GM19035 (cell line): Measurements from ENCODE around the gene ITPR2.
"Not testable (repeated sequence)": the region's sequence is repeated elsewhere in the genome, so short reads cannot be mapped to it uniquely, and the experiment has no call there.

Experiments used
- ATAC-seq: cut with Tn5 transposase; IDR thresholded peaks from one replicate; pipeline ENCODE4 v1.9.1; 2021; ENCODE audit not compliant: unreplicated experiment

ITPR2 gene

DNA sequence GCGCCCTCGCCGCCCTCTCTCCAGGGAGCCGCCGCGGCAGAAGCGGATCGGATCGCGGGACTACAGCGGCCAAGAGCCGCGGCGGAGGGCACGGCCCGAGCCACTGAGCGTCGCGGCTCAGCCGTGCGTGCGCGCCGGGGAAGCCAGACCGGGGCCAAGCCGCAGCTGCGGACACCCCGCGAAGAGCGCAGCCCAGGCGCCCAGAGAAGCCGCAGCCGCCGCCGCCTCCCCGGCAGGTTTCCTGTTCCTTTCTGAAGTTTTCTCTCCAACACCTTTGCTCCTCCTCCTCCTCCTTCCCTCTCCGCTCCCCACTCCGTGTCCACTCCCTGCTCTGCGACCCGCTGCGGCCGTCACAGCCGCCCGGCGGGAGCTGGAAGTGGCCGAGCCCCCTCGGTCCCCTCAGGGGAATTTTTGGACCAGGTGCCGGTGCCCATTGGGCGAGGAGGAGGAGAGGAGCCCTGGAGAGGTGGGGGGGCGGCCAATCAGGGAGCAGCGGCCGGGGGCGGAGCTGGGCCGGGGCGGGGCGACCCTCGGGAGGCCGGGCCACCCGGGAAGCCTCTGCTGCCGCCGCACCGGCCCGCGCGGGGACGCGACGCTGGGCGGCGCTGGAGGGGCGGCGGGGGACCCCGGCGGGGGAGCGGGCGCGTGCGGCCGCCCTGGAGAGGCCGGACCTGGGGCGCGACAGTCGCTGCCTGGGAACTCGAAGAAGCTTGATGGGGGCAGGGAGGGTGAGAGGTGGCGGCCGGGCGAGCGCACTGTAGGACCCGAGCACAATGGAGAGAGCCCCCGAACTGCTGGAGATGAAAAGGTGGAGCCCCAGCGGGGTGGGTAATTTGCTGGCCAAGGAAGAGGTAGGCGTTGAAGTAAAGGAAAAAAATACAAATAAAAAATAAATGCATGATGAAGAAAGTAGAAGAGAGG lies at the start of gene ITPR2:
Gene ITPR2, minus strand, starts transcription at position 373 of the 921 bp plus-strand sequence. CDS start 413 bp downstream, outside the sequence.
- peak; percentile 74 for ATAC-seq

DNA sequence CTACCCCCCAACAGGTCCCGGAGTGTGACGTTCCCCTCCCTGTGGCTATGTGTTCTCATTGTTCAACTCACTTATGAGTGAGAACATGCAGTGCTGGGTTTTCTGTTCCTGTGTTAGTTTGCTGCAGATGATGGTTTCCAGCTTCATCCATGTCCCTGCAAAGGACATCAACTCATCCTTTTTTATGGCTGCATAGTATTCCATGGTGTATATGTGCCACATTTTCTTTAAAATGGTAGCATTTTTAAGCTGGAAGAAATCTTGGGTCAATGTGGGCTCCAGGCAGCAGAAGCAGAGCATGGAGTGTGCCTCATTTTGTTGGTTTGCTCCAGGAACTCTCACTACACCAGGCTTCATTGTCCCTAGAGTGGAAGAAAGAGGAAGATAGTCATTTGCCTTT lies 47.6 kb upstream of the ITPR2 start:
- ATAC-seq = no peak

DNA sequence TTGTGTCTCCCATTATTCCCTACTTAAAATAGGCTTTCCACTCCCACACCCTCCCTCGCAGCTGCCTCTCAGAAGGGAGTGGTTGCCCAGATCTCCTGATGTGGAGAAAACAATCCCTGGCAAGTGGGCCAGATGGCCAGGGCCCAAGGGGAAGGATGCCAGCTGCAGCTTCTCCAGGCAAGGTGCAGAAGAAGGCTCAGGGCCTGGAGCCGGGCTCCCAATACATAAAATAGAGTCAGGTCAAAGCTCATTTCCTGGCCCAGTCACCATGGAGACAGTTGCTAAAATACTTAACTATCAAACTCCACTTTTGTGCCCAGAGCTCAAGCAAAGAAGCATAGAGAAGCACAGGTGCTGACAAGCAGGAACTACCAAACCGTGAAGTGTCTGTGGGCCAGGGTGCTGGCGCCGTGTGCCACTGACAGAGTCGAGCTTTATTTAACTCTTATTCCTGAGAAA lies 45.7 kb upstream of the ITPR2 start:
- ATAC-seq = no peak

DNA sequence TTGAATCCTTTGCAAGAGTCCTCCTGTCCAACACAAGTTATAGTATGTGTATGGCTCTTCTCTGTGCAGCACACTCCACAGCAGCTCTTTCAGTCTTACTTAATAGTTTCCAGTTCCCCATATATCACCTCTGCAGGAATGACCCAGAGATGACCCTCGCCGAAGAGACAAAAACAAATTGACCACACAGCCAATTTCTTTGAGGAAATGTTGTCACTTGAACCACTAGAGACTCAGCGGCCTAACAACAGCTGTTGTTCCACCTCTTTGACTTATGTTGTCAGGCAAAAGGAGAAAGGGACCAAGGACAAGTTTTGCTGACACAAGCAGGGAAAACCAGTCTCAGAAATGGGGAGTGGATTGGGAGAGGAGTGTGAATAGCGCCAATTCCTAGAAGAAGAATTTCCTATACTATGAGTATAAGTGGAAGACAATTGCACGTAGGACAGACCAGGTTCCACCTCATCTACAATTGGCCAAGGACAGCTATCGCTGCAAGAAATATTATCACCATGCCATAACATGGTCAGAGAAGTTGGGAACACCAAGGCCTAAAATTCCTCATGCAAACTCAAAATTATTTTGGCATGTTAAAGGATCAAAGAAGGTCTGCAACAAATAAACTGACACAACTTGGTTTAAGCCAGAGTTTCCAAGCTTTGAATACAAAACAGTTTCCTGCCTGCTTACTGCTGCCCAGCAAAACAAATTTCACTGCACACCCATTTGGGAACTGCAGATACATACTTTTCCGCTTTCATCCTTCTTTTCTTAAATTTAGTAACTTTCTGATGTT lies 41.7 kb upstream of the ITPR2 start:
- ATAC-seq = peak; percentile 67

DNA sequence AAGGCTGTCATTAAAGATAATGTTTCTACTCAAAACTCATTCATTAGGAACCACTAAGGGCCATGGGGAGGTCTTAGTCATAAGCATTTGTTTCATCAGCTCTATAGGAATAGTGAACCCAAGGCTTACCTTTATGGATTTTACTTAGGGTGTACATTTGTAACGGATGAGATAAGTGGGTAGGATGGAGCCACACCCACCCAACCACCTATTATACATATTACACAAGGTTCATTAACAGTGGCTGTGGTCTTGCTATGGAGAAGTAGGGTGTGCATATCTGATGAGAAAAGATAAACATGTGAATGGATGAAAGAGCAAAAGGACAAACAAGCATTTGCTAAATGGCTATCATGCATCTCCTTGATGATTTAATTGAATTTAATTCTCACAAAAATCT lies 39.6 kb upstream of the ITPR2 start:
- no peak for ATAC-seq

DNA sequence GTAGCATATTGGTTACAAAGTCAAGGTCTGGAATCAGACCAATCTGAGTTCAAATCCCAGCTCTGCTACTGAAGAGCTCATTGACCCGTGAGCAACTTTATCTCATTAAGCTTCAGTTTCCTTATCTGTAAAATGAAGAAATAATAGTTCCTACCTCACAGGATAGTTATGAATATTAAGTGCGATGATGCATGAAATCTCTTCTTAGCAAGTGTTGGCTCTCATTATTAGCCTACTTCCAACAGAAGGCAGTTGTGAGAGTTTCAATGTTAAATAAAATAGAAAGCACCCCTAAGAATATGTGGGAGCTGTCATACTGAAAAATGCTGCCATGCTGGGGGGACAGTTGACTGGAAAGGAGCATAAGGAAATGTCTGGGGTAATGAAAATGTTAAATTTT lies 39.0 kb upstream of the ITPR2 start:
- ATAC-seq = no peak

DNA sequence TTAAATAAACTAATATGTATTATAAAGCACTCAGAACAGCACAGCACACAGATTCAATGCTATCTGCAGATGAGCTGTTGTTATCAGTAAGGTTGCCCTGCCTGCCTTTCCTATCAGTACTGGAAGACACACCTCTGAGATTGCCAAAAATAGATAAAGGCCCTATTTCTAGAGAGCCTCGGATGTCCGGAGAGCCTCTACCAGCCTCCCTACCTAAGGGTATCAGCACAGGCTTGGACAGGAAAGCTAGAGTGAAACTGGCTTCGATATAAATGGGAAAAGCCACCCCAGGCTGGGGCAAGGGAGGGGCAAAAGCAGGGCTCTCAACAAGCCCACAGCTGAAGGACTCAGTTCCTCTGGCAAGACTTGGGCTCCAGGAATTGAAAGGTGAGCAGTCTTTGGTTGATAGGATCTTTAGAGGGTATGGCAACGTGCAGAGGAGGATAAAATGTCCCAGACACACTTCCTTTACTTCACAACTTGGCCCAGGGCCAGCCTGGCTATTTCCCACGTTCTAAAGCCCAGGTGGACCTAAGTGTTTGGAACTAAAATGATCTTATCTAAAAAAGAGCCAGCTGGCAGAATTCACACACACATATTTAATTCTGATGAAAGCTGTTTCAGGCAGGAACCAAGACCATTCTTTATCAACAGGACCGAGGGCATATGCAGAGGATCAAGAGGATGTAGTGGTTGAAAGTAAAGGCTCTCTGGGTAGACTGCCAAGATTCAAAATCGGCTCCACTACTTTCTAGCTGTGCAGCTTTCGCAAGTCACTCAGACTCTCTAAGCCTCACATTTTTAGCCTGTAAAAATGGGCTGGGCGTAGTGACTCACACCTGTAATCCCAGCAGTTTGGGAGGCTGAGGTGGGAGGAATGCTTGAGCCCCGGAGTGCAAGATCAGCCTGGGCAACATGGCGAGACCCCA lies 37.8 kb upstream of the ITPR2 start:
- no peak for ATAC-seq

DNA sequence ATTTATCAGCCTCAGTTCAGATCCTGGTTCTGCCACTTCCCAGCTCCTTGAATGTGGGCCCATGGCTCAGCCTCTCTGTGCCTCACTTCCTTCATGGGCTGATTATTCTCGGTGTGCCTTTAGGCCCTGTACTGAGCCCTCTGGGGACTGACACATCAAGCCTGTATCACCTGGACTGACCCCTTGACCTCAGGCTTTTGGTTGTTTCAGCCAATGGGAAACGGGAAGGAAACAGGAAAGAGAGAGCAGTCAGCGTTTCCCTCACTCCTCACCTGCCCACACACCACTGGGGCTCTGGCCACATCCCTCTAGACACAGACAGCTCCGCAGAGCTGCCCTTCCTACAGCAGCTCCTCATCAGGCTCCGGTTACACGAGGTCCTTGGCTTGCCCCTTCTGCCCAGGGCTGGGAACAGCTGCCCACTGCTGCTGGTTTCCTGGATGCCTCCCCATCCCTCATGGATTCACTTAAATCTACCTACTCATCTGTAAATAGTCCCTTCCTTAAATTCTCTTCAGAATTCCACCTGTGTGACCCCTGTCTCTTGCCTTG lies 37.0 kb upstream of the ITPR2 start:
- ATAC-seq = no peak

DNA sequence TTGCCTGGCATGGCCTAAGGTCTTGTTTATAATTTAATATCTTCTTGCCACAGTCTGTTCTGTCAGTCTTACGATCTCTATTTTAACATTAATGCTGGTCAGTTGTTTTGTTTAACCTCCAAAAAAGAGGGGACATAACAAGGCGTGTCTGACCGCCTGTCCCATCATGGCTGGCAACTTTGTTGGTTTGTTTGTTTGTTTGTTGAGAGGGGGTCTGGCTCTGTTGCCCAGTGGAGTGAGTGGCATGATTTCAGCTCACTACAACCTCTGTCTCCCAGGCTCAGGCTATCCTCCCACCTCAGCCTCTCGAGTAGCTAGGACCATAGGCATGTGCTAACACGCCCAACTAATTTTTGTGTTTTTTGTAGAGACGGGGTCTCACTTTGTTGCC lies 36.1 kb upstream of the ITPR2 start:
- ATAC-seq = no peak

DNA sequence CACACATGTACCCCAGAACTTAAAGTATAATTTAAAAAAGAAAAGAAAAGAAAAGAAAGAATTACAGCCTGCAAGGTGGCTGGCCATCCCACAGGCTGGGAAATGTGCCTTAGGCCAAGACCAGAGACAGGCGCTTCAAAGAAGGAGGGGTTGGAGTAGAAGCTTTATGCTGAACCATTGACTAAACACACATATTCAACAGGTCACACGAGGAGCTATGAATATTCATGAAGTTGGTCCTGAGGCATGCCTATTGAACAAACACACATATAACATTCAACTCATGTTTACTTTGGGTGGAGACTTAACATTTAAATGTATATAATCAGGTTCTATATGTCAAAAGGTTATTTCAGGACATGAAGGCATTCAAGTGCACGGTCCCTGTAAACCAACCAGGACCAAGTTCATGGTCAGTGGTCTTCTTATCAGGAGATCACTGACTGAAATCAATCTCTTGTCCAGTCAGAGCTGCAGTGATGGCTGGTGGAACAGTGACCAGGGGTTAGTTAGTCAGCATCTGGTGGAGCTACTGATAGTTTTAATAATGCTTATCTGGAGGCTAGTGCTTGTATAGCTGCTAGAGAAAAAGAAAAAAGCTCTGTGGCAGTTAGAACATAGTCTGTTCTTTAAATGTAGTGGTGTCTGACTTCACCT lies 35.6 kb upstream of the ITPR2 start:
- ATAC-seq = no peak

DNA sequence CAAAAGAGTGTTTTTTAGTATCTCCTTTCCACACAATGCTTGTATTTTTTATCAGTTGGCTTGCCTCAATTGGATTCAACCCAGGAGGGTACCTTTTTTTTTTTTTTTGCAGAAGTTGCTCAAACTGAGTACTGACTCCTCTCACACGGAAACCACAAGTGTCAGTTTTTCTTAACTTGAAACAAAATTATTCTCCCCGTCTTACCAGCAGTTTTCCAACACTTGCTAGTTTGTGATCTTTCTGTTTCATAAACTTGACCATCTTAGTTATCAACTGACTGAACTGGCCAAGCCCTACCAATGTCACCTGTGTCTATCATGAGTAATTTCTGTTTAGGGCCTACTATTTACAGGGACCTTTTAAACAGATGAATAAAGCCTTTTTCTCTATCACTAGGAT lies 34.1 kb upstream of the ITPR2 start:
- ATAC-seq = peak; percentile 77

DNA sequence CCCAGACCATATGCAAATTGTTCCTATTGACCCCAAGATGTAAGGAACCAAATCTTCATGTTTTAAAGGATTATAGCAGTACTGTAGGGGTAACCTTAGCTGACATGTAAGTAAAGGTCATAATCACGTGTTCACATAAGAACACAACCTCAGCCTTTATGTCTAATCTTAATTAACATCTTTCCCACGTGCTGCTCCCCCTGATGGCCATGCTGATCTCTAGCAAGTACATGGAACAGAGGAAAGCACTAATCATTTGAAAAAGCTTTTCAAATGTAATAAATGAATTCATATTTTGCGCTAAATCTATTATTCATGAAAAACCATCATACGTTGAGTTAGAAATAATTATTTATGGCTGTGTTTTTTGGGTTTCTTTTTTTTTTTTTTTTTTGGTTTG lies 30.5 kb upstream of the ITPR2 start:
- ATAC-seq = no peak

DNA sequence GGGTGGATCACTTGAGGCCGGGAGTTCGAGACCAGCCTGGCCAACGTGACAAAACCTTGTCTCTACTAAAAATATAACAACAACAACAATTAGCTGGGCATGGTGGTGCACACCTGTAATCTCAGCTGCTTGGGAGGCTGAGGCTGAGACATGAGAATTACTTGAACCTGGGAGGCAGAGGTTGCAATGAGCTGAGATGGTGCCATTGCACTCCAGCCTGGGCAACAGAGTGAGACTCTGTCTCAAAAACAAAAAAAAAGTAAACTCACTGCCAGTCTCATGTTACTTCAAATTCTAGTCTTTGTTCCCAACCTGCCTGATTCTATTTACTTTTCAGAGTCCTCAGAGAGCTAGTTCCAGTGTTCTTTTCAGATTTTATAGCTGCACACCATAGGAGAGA lies 29.8 kb upstream of the ITPR2 start:
- not testable (repeated sequence) for ATAC-seq

DNA sequence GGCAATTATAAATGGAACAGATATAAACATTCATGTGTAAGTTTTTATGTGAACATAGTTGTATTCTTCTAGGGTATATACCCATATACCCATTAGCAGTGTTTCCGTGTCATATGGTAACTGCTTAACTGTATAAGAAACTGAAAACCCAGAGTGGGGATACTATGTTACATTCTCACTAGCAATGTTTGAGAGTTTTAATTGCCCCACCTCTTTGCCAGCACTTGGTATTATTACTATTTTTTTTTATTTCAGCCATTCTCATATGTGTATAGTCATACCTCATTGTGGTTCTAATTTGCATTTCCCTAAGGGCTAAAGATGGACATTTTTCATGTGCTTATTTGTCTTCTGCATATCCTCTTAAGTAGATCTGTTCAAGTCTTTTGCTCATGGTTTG lies 28.7 kb upstream of the ITPR2 start:
- ATAC-seq = no peak

DNA sequence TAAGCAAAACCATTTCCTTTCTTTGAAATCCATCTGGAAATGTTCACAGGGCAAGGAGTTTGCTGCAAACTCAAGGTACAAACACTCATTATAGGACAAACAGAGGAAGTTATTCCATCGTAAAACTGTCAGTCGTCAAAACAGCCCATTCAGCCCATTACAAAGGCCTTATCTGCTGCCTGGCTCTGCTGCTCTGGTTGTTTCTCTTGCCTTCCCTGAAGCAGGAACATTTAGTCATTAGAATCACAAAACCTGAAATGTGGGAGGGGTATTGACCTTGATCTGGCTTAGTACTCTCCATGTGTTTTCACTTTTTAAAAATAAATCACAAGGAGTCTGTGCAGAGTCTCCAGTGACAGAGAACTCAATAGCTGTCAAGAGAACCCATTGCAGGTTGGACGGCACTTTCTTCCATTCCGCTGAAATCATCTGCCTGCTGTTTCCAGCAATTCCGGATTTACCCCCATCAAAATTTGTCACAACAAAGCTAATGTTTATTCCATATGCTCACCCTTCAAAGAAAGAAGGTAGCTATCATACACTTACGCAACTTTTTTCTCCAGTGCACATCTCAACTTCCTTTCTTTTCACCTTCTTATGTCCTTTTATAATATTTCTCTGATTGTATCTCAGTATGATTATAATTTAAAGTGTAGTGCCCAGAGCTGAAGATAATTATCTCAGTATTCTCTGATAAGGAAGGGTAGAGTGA lies 24.6 kb upstream of the ITPR2 start:
- ATAC-seq = no peak

DNA sequence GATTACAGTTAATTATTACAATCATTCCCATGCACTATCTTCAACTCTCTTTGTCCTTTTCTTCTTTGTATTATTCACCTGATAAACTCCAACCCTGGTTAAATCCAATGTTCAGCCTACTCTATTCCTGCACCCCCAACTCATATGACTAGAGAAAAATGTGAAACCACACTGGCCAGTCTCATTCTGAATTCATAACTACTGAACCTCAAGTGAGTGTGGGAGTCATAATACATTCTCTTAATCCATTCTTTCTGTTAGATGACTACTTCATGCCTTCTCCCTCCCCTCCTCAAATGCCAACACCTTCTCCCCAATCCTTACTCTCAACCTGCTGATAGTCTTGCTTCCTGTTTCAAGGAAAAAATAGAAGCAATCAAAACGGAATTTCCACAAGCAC lies 22.3 kb upstream of the ITPR2 start:
- no peak for ATAC-seq

DNA sequence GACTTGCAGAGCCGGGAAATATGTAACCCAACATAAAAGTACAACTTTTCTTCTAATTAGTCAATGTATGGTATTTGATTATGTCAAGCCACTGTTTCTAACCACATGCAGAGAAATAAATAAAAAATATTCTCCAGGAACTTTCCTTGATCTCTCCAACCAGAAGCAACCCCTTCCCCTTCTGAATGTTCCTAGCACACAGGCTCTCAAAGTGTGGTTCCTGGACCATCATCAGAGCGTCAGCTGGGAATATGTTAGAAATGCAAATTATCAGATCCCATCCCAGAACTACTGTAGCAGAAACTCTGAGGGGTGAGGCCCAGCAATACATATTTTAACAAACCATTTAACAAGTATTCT lies 21.0 kb upstream of the ITPR2 start:
- ATAC-seq = peak; percentile 24

DNA sequence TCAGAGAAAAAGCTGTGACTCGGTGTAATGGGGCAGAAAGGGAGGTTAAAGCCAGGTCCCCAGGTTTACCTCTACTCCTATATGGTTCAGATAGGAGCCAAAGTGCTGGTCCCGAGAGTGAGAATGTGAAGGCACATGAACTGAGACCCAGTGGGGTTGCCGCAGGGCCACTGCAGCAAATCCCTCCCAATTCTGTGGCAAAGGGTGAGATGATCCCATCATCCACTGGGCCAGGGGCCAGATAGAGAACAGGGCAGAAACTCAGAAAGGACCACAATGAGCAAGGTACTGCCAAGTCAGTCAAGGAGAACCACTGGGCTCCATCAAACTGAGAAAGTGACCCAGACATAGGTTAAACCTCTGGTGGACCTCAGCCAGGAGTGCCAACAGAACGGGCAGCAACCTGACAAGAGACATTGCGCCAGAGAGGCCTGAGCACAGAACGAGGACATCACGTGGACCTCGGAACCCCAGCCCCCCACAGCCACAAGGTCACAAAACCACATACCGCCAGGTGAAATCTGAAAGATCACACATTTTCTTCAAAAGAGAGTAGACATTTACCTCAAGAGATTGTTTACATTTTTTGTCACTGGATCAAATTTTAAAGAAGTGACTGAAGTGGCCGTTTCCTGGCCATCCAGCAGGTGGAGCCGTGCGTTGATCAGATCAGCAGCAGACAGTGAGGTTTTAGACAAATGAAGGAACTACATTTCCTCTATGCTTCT lies 20.5 kb upstream of the ITPR2 start:
- peak; percentile 84 for ATAC-seq
